H9 (cell line): Measurements from ENCODE around the gene CCDC187. TPM values are rescaled to one million over a fixed set of nuclear protein-coding genes. Genes with fewer than 3 reads are reported as not detected.

Experiments
- DNase-seq: peaks from one replicate; pipeline ENCODE4 v3.0.0-alpha.2; 2017
- H2AFZ ChIP-seq: one replicate; pipeline ENCODE4 v1.6.1; 2013; ENCODE audit warnings: mild to moderate bottlenecking, low read length, control low read depth, moderate library complexity
- H2AK5ac ChIP-seq: 2 replicates; pipeline ENCODE4 v1.6.1; 2013; ENCODE audit warnings: low read length, control low read depth, mixed read lengths; ENCODE audit not compliant: insufficient read length
- H2BK120ac ChIP-seq: one replicate; pipeline ENCODE4 v1.6.1; 2013; ENCODE audit warnings: low read depth, mild to moderate bottlenecking, low read length, control low read depth, inconsistent platforms; ENCODE audit not compliant: poor library complexity, severe bottlenecking
- H2BK12ac ChIP-seq: 2 replicates; pipeline ENCODE4 v1.6.1; 2013; ENCODE audit warnings: low read length, control low read depth, mixed read lengths, low read depth; ENCODE audit not compliant: insufficient read length
- H2BK15ac ChIP-seq: 2 replicates; pipeline ENCODE4 v1.6.1; 2013; ENCODE audit warnings: low read depth, low read length, control low read depth
- H2BK20ac ChIP-seq: one replicate; pipeline ENCODE4 v1.6.1; 2013; ENCODE audit warnings: low read depth, mild to moderate bottlenecking, low read length, control low read depth, inconsistent platforms; ENCODE audit not compliant: poor library complexity, severe bottlenecking
- H2BK5ac ChIP-seq: 2 replicates; pipeline ENCODE4 v1.6.1; 2013; ENCODE audit warnings: low read length, control low read depth, mixed read lengths; ENCODE audit not compliant: insufficient read length
- H3K14ac ChIP-seq: 2 replicates; pipeline ENCODE4 v1.6.1; 2013; ENCODE audit warnings: low read length, control low read depth; ENCODE audit not compliant: insufficient read depth
- H3K18ac ChIP-seq: 2 replicates; pipeline ENCODE4 v1.6.1; 2013; ENCODE audit warnings: low read depth, mild to moderate bottlenecking, mixed read lengths, low read length, control low read depth; ENCODE audit not compliant: insufficient read length
- H3K23ac ChIP-seq: 2 replicates; pipeline ENCODE4 v1.6.1; 2013; ENCODE audit warnings: low read length, control low read depth, mixed read lengths, low read depth; ENCODE audit not compliant: insufficient read length
- H3K23me2 ChIP-seq: 2 replicates; pipeline ENCODE4 v1.6.1; 2013; ENCODE audit warnings: low read depth, mild to moderate bottlenecking, mixed read lengths, low read length, control low read depth; ENCODE audit not compliant: insufficient read length, poor library complexity, severe bottlenecking
- H3K27ac ChIP-seq: 2 replicates; pipeline ENCODE4 v1.5.1; 2013; ENCODE audit warnings: low read length, control low read depth, mixed read lengths, low read depth; ENCODE audit not compliant: insufficient read length
- H3K27me3 ChIP-seq: 2 replicates; pipeline ENCODE4 v1.6.1; 2013; ENCODE audit warnings: low read length, control low read depth, inconsistent platforms; ENCODE audit not compliant: insufficient read depth
- H3K4ac ChIP-seq: 2 replicates; pipeline ENCODE4 v1.6.1; 2013; ENCODE audit warnings: low read depth, mild to moderate bottlenecking, control low read depth, inconsistent platforms, low read length, moderate library complexity
- H3K4me1 ChIP-seq: 2 replicates; pipeline ENCODE4 v1.6.1; 2013; ENCODE audit warnings: low read length, control low read depth, inconsistent platforms; ENCODE audit not compliant: insufficient read depth
- H3K4me2 ChIP-seq: 2 replicates; pipeline ENCODE4 v1.6.1; 2013; ENCODE audit warnings: low read length, control low read depth, mixed read lengths; ENCODE audit not compliant: insufficient read length, insufficient read depth
- H3K56ac ChIP-seq: 2 replicates; pipeline ENCODE4 v1.6.1; 2013; ENCODE audit warnings: low read depth, mild to moderate bottlenecking, mixed read lengths, low read length, control low read depth; ENCODE audit not compliant: insufficient read length
- H3K79me1 ChIP-seq: 2 replicates; pipeline ENCODE4 v1.6.1; 2013; ENCODE audit warnings: low read depth, mild to moderate bottlenecking, moderate library complexity, low read length, control low read depth, inconsistent platforms; ENCODE audit not compliant: insufficient read depth, poor library complexity, severe bottlenecking
- H3K79me2 ChIP-seq: 2 replicates; pipeline ENCODE4 v1.6.1; 2013; ENCODE audit warnings: low read length, control low read depth, inconsistent platforms; ENCODE audit not compliant: insufficient read depth
- H3K9ac ChIP-seq: 2 replicates; pipeline ENCODE4 v1.6.1; 2013; ENCODE audit warnings: low read length, control low read depth, mixed read lengths; ENCODE audit not compliant: insufficient read length; ENCODE audit errors: extremely low read depth
- H3K9me3 ChIP-seq: one replicate; pipeline ENCODE4 v1.6.1; 2013; ENCODE audit warnings: low read depth, low read length, inconsistent platforms; ENCODE audit not compliant: control insufficient read depth
- H3T11ph ChIP-seq: one replicate; pipeline ENCODE4 v1.6.1; 2013; ENCODE audit warnings: mild to moderate bottlenecking, low read length, control low read depth, inconsistent platforms
- H4K20me1 ChIP-seq: one replicate; pipeline ENCODE4 v1.6.1; 2013; ENCODE audit not compliant: control insufficient read depth, insufficient read length, insufficient read depth
- H4K5ac ChIP-seq: 2 replicates; pipeline ENCODE4 v1.6.1; 2013; ENCODE audit warnings: low read depth, mild to moderate bottlenecking, mixed read lengths, low read length, control low read depth; ENCODE audit not compliant: insufficient read length
- H4K8ac ChIP-seq: replicated peaks from 2 replicates; pipeline ENCODE4 v1.6.1; 2013; ENCODE audit warnings: low read length, control low read depth, mixed read lengths, low read depth; ENCODE audit not compliant: insufficient read length
- H4K91ac ChIP-seq: 2 replicates; pipeline ENCODE4 v1.6.1; 2013; ENCODE audit warnings: low read depth, mild to moderate bottlenecking, moderate library complexity, mixed read lengths, low read length, control low read depth; ENCODE audit not compliant: insufficient read length
- H3K27ac Mint-ChIP-seq, 3 experiments: 2 replicates in 2 of 3; 3 replicates in 1 of 3; pipeline ENCODE4 v1.8.0; 2020 to 2021; ENCODE audit warnings: mixed read lengths in 3 of 3, mild to moderate bottlenecking in 1 of 3, moderate library complexity in 1 of 3
- H3K27me3 Mint-ChIP-seq: 2 replicates; pipeline ENCODE4 v1.8.0; 2021; ENCODE audit warnings: low read depth, mild to moderate bottlenecking, moderate library complexity, mixed read lengths
- H3K36me3 Mint-ChIP-seq, 3 experiments: 2 replicates in 2 of 3; 3 replicates in 1 of 3; pipeline ENCODE4 v1.8.0; 2020 to 2021; ENCODE audit warnings: low read depth in 3 of 3, mixed read lengths in 3 of 3; ENCODE audit not compliant: insufficient read depth in 1 of 3
- H3K4me1 Mint-ChIP-seq, 2 experiments: 2 replicates each; pipeline ENCODE4 v1.8.0; 2020; ENCODE audit warnings: mixed read lengths in 2 of 2
- H3K4me3 Mint-ChIP-seq, 2 experiments: 2 replicates in 1 of 2; 3 replicates in 1 of 2; pipeline ENCODE4 v1.8.0; 2020 to 2021; ENCODE audit warnings: mild to moderate bottlenecking in 2 of 2, mixed read lengths in 2 of 2, moderate library complexity in 1 of 2
- H3K9me3 Mint-ChIP-seq, 2 experiments: 2 replicates in 1 of 2; 3 replicates in 1 of 2; pipeline ENCODE4 v1.8.0; 2020; ENCODE audit warnings: mild to moderate bottlenecking in 2 of 2, mixed read lengths in 2 of 2, moderate library complexity in 1 of 2
- WGBS: extraction: QIAGEN DNeasy Blood & Tissue Kit; methylation state at CpG from one replicate; pipeline ENCODE4 v1.1.7; 2013; ENCODE audit warnings: missing lambda C conversion rate, low lambda C conversion rate, mixed read lengths; ENCODE audit not compliant: insufficient read length; ENCODE audit errors: extremely low coverage; 5-methylcytosine and 5-hydroxymethylcytosine counted together
- total RNA-seq: library from RNA; stranded (reverse); gene quantifications from 2 replicates; pipeline ENCODE4 v1.2.1, GENCODE V29; 2021
- TF ChIP-seq, protein P1 (sequence below): fragments of 200-600 bp; sonication (generic); conservative IDR thresholded peaks from 3 replicates; pipeline ENCODE4 v1.8.0; 2021; ENCODE audit warnings: antibody characterized with exemption, mild to moderate bottlenecking

Gene CCDC187
- total RNA-seq, 1 experiment from 2014 or later: 0.07 TPM

DNA sequence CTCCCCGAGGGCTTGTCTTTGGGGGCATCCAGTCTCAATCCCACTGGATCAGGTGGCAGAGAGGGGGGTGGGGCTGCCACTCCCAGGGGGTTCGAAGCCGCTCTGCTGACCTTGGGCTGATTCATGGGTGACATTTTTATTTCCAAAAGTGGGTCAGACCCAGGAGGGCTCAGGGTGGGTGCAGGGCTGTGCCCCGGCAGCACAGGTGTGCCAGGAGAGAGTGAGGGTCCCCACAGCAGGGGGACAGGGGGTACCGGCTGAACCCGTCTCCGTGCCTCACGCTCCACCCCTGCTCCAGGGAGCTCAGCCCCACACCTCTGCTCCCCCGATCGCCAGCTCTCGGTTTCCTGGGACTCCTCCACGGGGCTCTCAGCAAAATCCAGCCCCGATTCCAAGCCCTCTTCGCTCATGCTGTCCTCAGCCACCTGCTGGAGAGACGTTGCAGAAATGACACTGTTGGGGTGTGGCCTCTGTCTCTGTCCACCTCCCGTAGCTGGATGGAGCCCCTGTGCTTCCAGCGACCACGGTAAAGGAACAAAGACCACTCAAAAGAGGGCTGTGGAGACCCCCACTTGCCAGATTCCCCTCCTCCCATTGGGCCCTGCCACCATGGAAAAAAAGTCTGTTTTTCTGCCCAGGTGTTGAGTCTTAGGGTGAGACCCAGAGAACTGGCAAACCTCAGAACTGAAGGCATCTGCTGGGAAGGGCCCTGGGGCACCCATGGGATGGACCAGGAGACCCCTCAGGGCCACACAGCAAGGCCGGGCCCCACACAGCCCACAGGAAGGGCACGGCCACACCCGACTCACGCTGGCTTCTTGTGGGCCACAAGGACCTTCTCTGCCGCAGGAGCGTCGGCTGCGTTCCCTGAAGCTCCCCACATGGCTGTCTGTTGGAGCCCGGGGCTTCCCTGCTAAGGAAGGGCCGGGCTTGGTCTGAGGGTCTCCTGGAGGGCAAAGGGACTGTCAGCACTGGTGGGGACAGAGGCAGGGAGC lies 47.7 kb downstream of the CCDC187 start:
- no peak for DNase-seq
- H3K4me1 ChIP-seq: no peaks in the 10 kb centered on the region

More for the DNA sequence above, 47.7 kb downstream of the CCDC187 start:
- Histone ChIP-seq H4K91ac (no peak overlapping the region), H2BK20ac (no peak overlapping the region), H3K79me1 (no peaks in the 10 kb centered on the region), H4K5ac (no peak overlapping the region), H3K27ac (no peak overlapping the region), H3K79me2 (no peaks in the 10 kb centered on the region), H3K14ac (no peak overlapping the region; the same call in 1 of the 2 replicates), H2BK12ac (no peak overlapping the region), H4K20me1 (no peaks in the 10 kb centered on the region), H3K23ac (no peak overlapping the region), H3T11ph (no peak overlapping the region), H3K56ac (no peak overlapping the region), H3K9me3 (no peaks in the 10 kb centered on the region), H2AK5ac (no peak overlapping the region), H3K9ac (no peak overlapping the region), H3K4me2 (no peak overlapping the region), H2BK5ac (no peak overlapping the region), H2AFZ (no peak overlapping the region), H3K27me3 (no peaks in the 10 kb centered on the region), H4K8ac (no peak overlapping the region), H3K23me2 (no peaks in the 10 kb centered on the region), H2BK120ac (no peak overlapping the region), H3K18ac (no peak overlapping the region), H2BK15ac (no peak overlapping the region), H3K4ac (no peak overlapping the region)
- WGBS: no CpG with 5 or more reads among the region's 28 CpGs
- peaks cover 2 to 14% of the 10 kb centered on the region in 2 experiments; a peak in 3 of 4 replicates for H3K4me1 Mint-ChIP-seq
- H3K27me3 Mint-ChIP-seq: no peaks in the 10 kb centered on the region; the same call in 1 of the 2 replicates
- no peaks in the 10 kb centered on the region for H3K36me3 Mint-ChIP-seq
- H3K4me3 Mint-ChIP-seq: no peak overlapping the region
- H3K27ac Mint-ChIP-seq: peak overlapping the region in 1 of 3 experiments; percentile 79; a peak in 1 of 7 replicates
- TF ChIP-seq, protein P1, sequence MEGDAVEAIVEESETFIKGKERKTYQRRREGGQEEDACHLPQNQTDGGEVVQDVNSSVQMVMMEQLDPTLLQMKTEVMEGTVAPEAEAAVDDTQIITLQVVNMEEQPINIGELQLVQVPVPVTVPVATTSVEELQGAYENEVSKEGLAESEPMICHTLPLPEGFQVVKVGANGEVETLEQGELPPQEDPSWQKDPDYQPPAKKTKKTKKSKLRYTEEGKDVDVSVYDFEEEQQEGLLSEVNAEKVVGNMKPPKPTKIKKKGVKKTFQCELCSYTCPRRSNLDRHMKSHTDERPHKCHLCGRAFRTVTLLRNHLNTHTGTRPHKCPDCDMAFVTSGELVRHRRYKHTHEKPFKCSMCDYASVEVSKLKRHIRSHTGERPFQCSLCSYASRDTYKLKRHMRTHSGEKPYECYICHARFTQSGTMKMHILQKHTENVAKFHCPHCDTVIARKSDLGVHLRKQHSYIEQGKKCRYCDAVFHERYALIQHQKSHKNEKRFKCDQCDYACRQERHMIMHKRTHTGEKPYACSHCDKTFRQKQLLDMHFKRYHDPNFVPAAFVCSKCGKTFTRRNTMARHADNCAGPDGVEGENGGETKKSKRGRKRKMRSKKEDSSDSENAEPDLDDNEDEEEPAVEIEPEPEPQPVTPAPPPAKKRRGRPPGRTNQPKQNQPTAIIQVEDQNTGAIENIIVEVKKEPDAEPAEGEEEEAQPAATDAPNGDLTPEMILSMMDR: peak; percentile 41; the same call in 2 of the 3 replicates
- H3K9me3 Mint-ChIP-seq: no peaks in the 10 kb centered on the region
